Measurements from ENCODE around the gene CHD9. TPM values are rescaled to one million over a fixed set of nuclear protein-coding genes. Genes with fewer than 3 reads are reported as not detected.
A peak's percentile ranks its signal among the peaks of the same experiment; 100 is the strongest.

Gene CHD9
- total and polyA plus RNA-seq, 9 of the 15 experiments (the other 6 are each of a cell fraction or from before 2014, with no cell fraction given), result 29.0 to 69.3 (median 40.6) TPM

GRCh38 chr16:53130159-53131049 lies 75.6 kb downstream of the CHD9 start (continued):
- TF ChIP-seq CTCF (IDR thresholded peaks at IDR 0.05 in 2 of 3, conservative IDR thresholded peaks at IDR 0.05 in 1 of 3; ENCODE audit: insufficient read depth in 2 of 3, low read depth in 1 of 3, low read length in 3 of 3) (peak; percentile 46 to 85 (median 75)), HMGN3 (IDR thresholded peaks at IDR 0.05; ENCODE audit: borderline replicate concordance, extremely low read depth, insufficient read length, low read depth, low read length) (peak; percentile 66), RBM25 (IDR thresholded peaks at IDR 0.05; ENCODE audit: low read depth, low read length, severe bottlenecking) (peak; percentile 100), RAD21 (CRISPR knock-in tag; conservative IDR thresholded peaks at IDR 0.05 in 1 of 2, IDR thresholded peaks at IDR 0.05 in 1 of 2) (peak; percentile 83 to 86), ZNF639 (CRISPR knock-in tag; conservative IDR thresholded peaks at IDR 0.05 in 1 of 2, IDR thresholded peaks at IDR 0.05 in 1 of 2) (peak in 1 of 2 experiments; percentile 93; a peak in 2 of 4 replicates), YY1 (IDR thresholded peaks at IDR 0.05; ENCODE audit: borderline replicate concordance in 1 of 3, control insufficient read depth in 1 of 3, extremely low read depth in 1 of 3, insufficient read depth in 3 of 3, insufficient read length in 1 of 3, insufficient replicate concordance in 2 of 3, low read depth in 1 of 3, low read length in 2 of 3) (peak; percentile 51 to 95 (median 90)), SAFB (IDR thresholded peaks at IDR 0.05; ENCODE audit: borderline replicate concordance, low read depth, low read length) (peak; percentile 33; the same call in 1 of the 2 replicates), SIN3A (IDR thresholded peaks at IDR 0.05; ENCODE audit: borderline replicate concordance in 2 of 2, control insufficient read depth in 1 of 2, low read depth in 2 of 2, low read length in 2 of 2) (peak; percentile 10 to 38; a peak in 1 of 4 replicates), E2F6 (IDR thresholded peaks at IDR 0.05; ENCODE audit: borderline replicate concordance in 1 of 2, extremely low read depth in 1 of 2, insufficient read depth in 1 of 2, insufficient read length in 1 of 2, low read depth in 1 of 2, low read length in 1 of 2, poor library complexity in 1 of 2, severe bottlenecking in 1 of 2) (peak in 1 of 2 experiments; percentile 7), BCLAF1 (IDR thresholded peaks at IDR 0.05; ENCODE audit: borderline replicate concordance in 1 of 2, control insufficient read depth in 1 of 2, low read depth in 2 of 2, low read length in 1 of 2) (no peak), ZNF24 (IDR thresholded peaks at IDR 0.05) (no peak)
